Nephron (organoid): ENCODE measurements around the gene SMYD5.

Experiments used
- H3K27ac Mint-ChIP-seq, 3 experiments: 2 replicates each; pipeline ENCODE4 v1.8.0; 2020; ENCODE audit warnings: mixed read lengths in 3 of 3, mild to moderate bottlenecking in 2 of 3, moderate library complexity in 1 of 3
- H3K27me3 Mint-ChIP-seq: 2 replicates; pipeline ENCODE4 v1.8.0; 2021; ENCODE audit warnings: low read depth, mild to moderate bottlenecking, moderate library complexity, mixed read lengths
- H3K36me3 Mint-ChIP-seq: 2 replicates; pipeline ENCODE4 v1.8.0; 2020; ENCODE audit warnings: low read depth, mixed read lengths
- H3K4me1 Mint-ChIP-seq: 2 replicates; pipeline ENCODE4 v1.8.0; 2020; ENCODE audit warnings: mixed read lengths
- H3K4me3 Mint-ChIP-seq, 3 experiments: 2 replicates each; pipeline ENCODE4 v1.8.0; 2020; ENCODE audit warnings: mild to moderate bottlenecking in 3 of 3, mixed read lengths in 3 of 3, moderate library complexity in 2 of 3
- H3K9me3 Mint-ChIP-seq: 2 replicates; pipeline ENCODE4 v1.8.0; 2020; ENCODE audit warnings: mixed read lengths
- CTCF ChIP-seq, 3 experiments: fragments of 200-600 bp; sonication (generic); IDR thresholded peaks; one replicate each; pipeline ENCODE4 v1.5.0; 2021; ENCODE audit warnings: antibody characterized with exemption in 3 of 3; ENCODE audit not compliant: unreplicated experiment in 3 of 3

SMYD5 gene

GRCh38 chr2:73174941-73175662 is 38.9 kb upstream of the SMYD5 start:
- H3K27me3 Mint-ChIP-seq = peaks cover 81% of the 10 kb centered on the region
- H3K4me1 Mint-ChIP-seq = peaks cover 13% of the 10 kb centered on the region
- no peaks in the 10 kb centered on the region for H3K9me3 Mint-ChIP-seq
- no peak for TF ChIP-seq CTCF (IDR thresholded peaks at IDR 0.05; ENCODE audit: unreplicated experiment in 3 of 3)
- H3K4me3 Mint-ChIP-seq = peak overlapping the region; percentile 31 to 61 (median 52)
- no peaks in the 10 kb centered on the region for H3K36me3 Mint-ChIP-seq
- H3K27ac Mint-ChIP-seq = no peak overlapping the region

- TF ChIP-seq CTCF (IDR thresholded peaks at IDR 0.05; ENCODE audit: unreplicated experiment in 3 of 3) = no peak
- peaks cover 87% of the 10 kb centered on the region for H3K27me3 Mint-ChIP-seq
- H3K36me3 Mint-ChIP-seq = no peaks in the 10 kb centered on the region
- H3K27ac Mint-ChIP-seq = no peak overlapping the region
- peak overlapping the region in 2 of 3 experiments; percentile 28 to 61 for H3K4me3 Mint-ChIP-seq
- peaks cover 13% of the 10 kb centered on the region for H3K4me1 Mint-ChIP-seq
- H3K9me3 Mint-ChIP-seq = no peaks in the 10 kb centered on the region
Measured at GRCh38 chr2:73175663-73176204, 38.3 kb upstream of the SMYD5 start.

GRCh38 chr2:73176205-73176880 is 37.7 kb upstream of the SMYD5 start:
- Mint-ChIP-seq H3K27me3 (peaks cover 92% of the 10 kb centered on the region), H3K4me1 (peaks cover 13% of the 10 kb centered on the region), H3K36me3 (no peaks in the 10 kb centered on the region), H3K4me3 (peak overlapping the region; percentile 89 to 91 (median 90)), H3K9me3 (no peaks in the 10 kb centered on the region), H3K27ac (peak overlapping the region in 2 of 3 experiments; percentile 20 to 73)
- no peak for TF ChIP-seq CTCF (IDR thresholded peaks at IDR 0.05; ENCODE audit: unreplicated experiment in 3 of 3)

- TF ChIP-seq CTCF (IDR thresholded peaks at IDR 0.05; ENCODE audit: unreplicated experiment in 3 of 3) = peak; percentile 95 to 98 (median 97)
- peak overlapping the region; percentile 89 to 91 (median 90) for H3K4me3 Mint-ChIP-seq
- no peaks in the 10 kb centered on the region for H3K9me3 Mint-ChIP-seq
- peaks cover 94% of the 10 kb centered on the region for H3K27me3 Mint-ChIP-seq
- H3K4me1 Mint-ChIP-seq = peaks cover 13% of the 10 kb centered on the region
- peak overlapping the region; percentile 27 to 73 (median 43) for H3K27ac Mint-ChIP-seq
- no peaks in the 10 kb centered on the region for H3K36me3 Mint-ChIP-seq
Measured at GRCh38 chr2:73176881-73177644, 37.0 kb upstream of the SMYD5 start.

GRCh38 chr2:73177645-73178255 is 36.3 kb upstream of the SMYD5 start:
- no peak for TF ChIP-seq CTCF (IDR thresholded peaks at IDR 0.05; ENCODE audit: unreplicated experiment in 3 of 3)
- Mint-ChIP-seq H3K36me3 (no peaks in the 10 kb centered on the region), H3K4me1 (peaks cover 13% of the 10 kb centered on the region), H3K9me3 (no peaks in the 10 kb centered on the region), H3K27me3 (peaks cover 94% of the 10 kb centered on the region), H3K27ac (peak overlapping the region in 1 of 3 experiments; percentile 27), H3K4me3 (peak overlapping the region; percentile 89 to 91 (median 90))
